SK-N-MC (cell line): Measurements from ENCODE around the gene ZFAND3.

Source experiments
- FOXP2 ChIP-seq: optimal IDR thresholded peaks from 2 replicates; pipeline ENCODE3; 2011; ENCODE audit warnings: mild to moderate bottlenecking, moderate library complexity; ENCODE audit not compliant: insufficient read depth; ENCODE audit errors: extremely low read length, control extremely low read depth
- POLR2AphosphoS5 ChIP-seq: IDR thresholded peaks from 2 replicates; pipeline ENCODE4 v1.6.1; 2012; ENCODE audit warnings: mild to moderate bottlenecking, low read depth, low read length, borderline replicate concordance

GRCh38 chr6:38110481-38110971, 291.0 kb downstream of the ZFAND3 start:
- no peak for TF ChIP-seq POLR2AphosphoS5
- TF ChIP-seq FOXP2, result no peak
